Measurements from ENCODE around the gene NENF.

NENF gene

GRCh38 chr1:212437179-212437798 lies 4.6 kb downstream of the NENF start:
- no peak overlapping the region for H3K9ac ChIP-seq (ENCODE audit: low read length)
- peaks cover 16% of the 10 kb centered on the region for H3K4me1 ChIP-seq (ENCODE audit: insufficient read depth, low read length, severe bottlenecking)
- no peaks in the 10 kb centered on the region for H3K27me3 ChIP-seq (ENCODE audit: insufficient read depth, low read length)
- H3K4me2 ChIP-seq (ENCODE audit: low read length) = no peak overlapping the region
- 0 out of 2 replicates have a peak, but pooled peaks cover 4% of the 10 kb centered on the region for H3F3A ChIP-seq (ENCODE audit: insufficient read depth, low read length)
- H3K4me3 ChIP-seq (ENCODE audit: low read depth, low read length, poor library complexity, severe bottlenecking) = no peak overlapping the region
- no peaks in the 10 kb centered on the region for H3K9me3 ChIP-seq (ENCODE audit: low read length)
- no peaks in the 10 kb centered on the region for H4K20me1 ChIP-seq (ENCODE audit: insufficient read depth, low read length)
- no peaks in the 10 kb centered on the region for H3K36me3 ChIP-seq (ENCODE audit: insufficient read depth, low read length)
- H3K9me2 ChIP-seq (ENCODE audit: low read depth, low read length) = no peaks in the 10 kb centered on the region
- H2AFZ ChIP-seq (ENCODE audit: low read length) = no peak overlapping the region
- H3K27ac ChIP-seq (ENCODE audit: low read depth, low read length, poor library complexity, severe bottlenecking) = no peak overlapping the region
- H3K79me2 ChIP-seq (ENCODE audit: insufficient read depth, low read length) = no peaks in the 10 kb centered on the region
- TF ChIP-seq CTCF (IDR thresholded peaks at IDR 0.05; ENCODE audit: low read length) (no peak), EZH2 (IDR thresholded peaks at IDR 0.05; ENCODE audit: borderline replicate concordance, low read length) (no peak)

- Histone ChIP-seq H3K27ac (ENCODE audit: low read depth, low read length, poor library complexity, severe bottlenecking) (no peak overlapping the region), H4K20me1 (ENCODE audit: insufficient read depth, low read length) (no peaks in the 10 kb centered on the region), H3F3A (ENCODE audit: insufficient read depth, low read length) (0 out of 2 replicates have a peak, but pooled peaks cover 4% of the 10 kb centered on the region), H3K79me2 (ENCODE audit: insufficient read depth, low read length) (no peaks in the 10 kb centered on the region), H2AFZ (ENCODE audit: low read length) (no peak overlapping the region), H3K9me2 (ENCODE audit: low read depth, low read length) (no peaks in the 10 kb centered on the region), H3K9ac (ENCODE audit: low read length) (no peak overlapping the region), H3K4me1 (ENCODE audit: insufficient read depth, low read length, severe bottlenecking) (peaks cover 5% of the 10 kb centered on the region), H3K27me3 (ENCODE audit: insufficient read depth, low read length) (no peaks in the 10 kb centered on the region), H3K4me2 (ENCODE audit: low read length) (no peak overlapping the region), H3K4me3 (ENCODE audit: low read depth, low read length, poor library complexity, severe bottlenecking) (no peak overlapping the region), H3K9me3 (ENCODE audit: low read length) (no peaks in the 10 kb centered on the region), H3K36me3 (ENCODE audit: insufficient read depth, low read length) (no peaks in the 10 kb centered on the region)
- TF ChIP-seq CTCF (IDR thresholded peaks at IDR 0.05; ENCODE audit: low read length) (no peak), EZH2 (IDR thresholded peaks at IDR 0.05; ENCODE audit: borderline replicate concordance, low read length) (no peak)
Measured at GRCh38 chr1:212438831-212439237, 6.1 kb downstream of the NENF start.

GRCh38 chr1:212440419-212440818 lies 7.7 kb downstream of the NENF start:
- Histone ChIP-seq H4K20me1 (ENCODE audit: insufficient read depth, low read length) (no peaks in the 10 kb centered on the region), H3K9ac (ENCODE audit: low read length) (no peak overlapping the region)

More at GRCh38 chr1:212440419-212440818, 7.7 kb downstream of the NENF start:
- Histone ChIP-seq H3F3A (ENCODE audit: insufficient read depth, low read length) (0 out of 2 replicates have a peak, but pooled peaks cover 4% of the 10 kb centered on the region), H3K4me2 (ENCODE audit: low read length) (no peak overlapping the region), H3K9me3 (ENCODE audit: low read length) (no peaks in the 10 kb centered on the region), H3K4me3 (ENCODE audit: low read depth, low read length, poor library complexity, severe bottlenecking) (no peak overlapping the region), H3K4me1 (ENCODE audit: insufficient read depth, low read length, severe bottlenecking) (no peaks in the 10 kb centered on the region), H3K79me2 (ENCODE audit: insufficient read depth, low read length) (no peaks in the 10 kb centered on the region), H2AFZ (ENCODE audit: low read length) (no peak overlapping the region), H3K27me3 (ENCODE audit: insufficient read depth, low read length) (no peaks in the 10 kb centered on the region), H3K27ac (ENCODE audit: low read depth, low read length, poor library complexity, severe bottlenecking) (no peak overlapping the region), H3K36me3 (ENCODE audit: insufficient read depth, low read length) (peaks cover 4% of the 10 kb centered on the region), H3K9me2 (ENCODE audit: low read depth, low read length) (no peaks in the 10 kb centered on the region)
- no peak for TF ChIP-seq EZH2 (IDR thresholded peaks at IDR 0.05; ENCODE audit: borderline replicate concordance, low read length)
- TF ChIP-seq CTCF (IDR thresholded peaks at IDR 0.05; ENCODE audit: low read length) = no peak
